GM12874 (cell line): Measurements from ENCODE around the gene CRYBB1.

Source experiments
- CTCF ChIP-seq: IDR thresholded peaks from 2 replicates; pipeline ENCODE4 v1.5.1; 2011; ENCODE audit warnings: low read depth, mild to moderate bottlenecking, control low read depth, low read length, moderate library complexity; ENCODE audit not compliant: insufficient read depth

The CRYBB1 gene

GRCh38 chr22:26610072-26610958 lies 7.5 kb downstream of the CRYBB1 start:
- TF ChIP-seq CTCF: no peak

GRCh38 chr22:26609287-26609686 lies 8.5 kb downstream of the CRYBB1 start:
- no peak for TF ChIP-seq CTCF

GRCh38 chr22:26608129-26608528 lies 9.7 kb downstream of the CRYBB1 start:
- no peak for TF ChIP-seq CTCF

GRCh38 chr22:26606611-26607010 lies 11.2 kb downstream of the CRYBB1 start:
- no peak for TF ChIP-seq CTCF

- no peak for TF ChIP-seq CTCF
Observed at GRCh38 chr22:26604368-26604767, 13.5 kb downstream of the CRYBB1 start.

GRCh38 chr22:26602127-26602526 lies 15.7 kb downstream of the CRYBB1 start:
- TF ChIP-seq CTCF: no peak

- TF ChIP-seq CTCF: no peak
Observed at GRCh38 chr22:26601726-26602125, 16.1 kb downstream of the CRYBB1 start.
